ENCODE data around the gene SP100.

SP100 gene

GRCh38 chr2:230564805-230565779 lies 149.1 kb downstream of the SP100 start:
- no peak overlapping the region for H3K27ac ChIP-seq
- TF ChIP-seq CTCF (conservative IDR thresholded peaks at IDR 0.05) = no peak

- TF ChIP-seq CTCF (conservative IDR thresholded peaks at IDR 0.05) = no peak
- H3K27ac ChIP-seq = no peak overlapping the region
Measured at GRCh38 chr2:230569298-230569697, 153.3 kb downstream of the SP100 start.

DNA sequence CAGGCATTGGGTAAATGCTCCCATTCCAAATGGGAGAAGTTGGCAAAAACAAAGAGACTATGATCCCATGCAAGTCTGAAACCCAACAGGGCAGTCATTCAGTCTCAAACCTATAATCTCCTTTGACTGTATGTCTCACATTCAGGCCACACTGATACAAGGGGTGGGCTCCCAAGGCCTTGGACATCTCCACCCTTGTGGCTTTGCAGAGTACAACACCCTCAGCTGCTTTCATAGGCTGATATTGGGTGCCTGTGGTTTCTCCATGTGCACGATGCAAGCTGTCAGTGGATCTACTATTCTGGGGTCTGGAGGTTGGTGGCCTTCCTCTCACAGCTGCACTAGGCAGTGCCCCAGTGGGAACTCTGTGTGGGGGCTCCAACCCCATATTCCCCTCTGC lies 155.0 kb downstream of the SP100 start:
- no peak overlapping the region for H3K27ac ChIP-seq
- no peak for TF ChIP-seq CTCF (conservative IDR thresholded peaks at IDR 0.05)

DNA sequence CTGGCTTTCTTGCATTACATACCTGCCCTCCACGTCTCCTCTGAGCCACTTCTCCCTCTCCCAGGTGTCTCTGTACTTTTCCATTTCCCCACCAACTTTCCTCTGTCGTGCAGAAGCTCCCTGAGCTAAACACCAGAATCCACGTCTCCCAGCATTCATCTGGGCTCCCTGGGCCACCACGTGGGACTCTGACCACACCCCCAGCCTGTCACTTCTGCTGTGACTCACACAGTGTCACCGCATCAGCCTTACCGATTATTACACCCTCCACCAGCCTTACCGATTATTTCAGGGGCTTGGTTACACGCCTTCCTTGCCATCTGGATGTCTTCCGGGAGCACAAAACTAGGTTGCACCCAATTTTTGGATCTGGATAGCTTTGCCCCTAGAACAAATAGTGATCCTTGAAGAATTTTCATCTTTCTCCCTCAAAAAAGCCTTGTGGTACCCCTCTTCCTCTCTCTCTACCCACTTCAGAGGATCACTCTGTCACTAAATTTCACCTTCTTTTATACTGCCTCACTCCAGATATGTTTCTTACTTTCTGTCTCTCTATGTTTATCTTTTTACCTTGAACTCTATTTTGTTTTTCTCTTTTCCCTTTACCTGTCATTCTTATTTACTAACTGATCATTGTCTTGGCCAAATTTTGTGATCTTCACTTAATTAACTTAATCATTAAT lies 159.8 kb downstream of the SP100 start:
- no peak for TF ChIP-seq CTCF (conservative IDR thresholded peaks at IDR 0.05)
- H3K27ac ChIP-seq = no peak overlapping the region

DNA sequence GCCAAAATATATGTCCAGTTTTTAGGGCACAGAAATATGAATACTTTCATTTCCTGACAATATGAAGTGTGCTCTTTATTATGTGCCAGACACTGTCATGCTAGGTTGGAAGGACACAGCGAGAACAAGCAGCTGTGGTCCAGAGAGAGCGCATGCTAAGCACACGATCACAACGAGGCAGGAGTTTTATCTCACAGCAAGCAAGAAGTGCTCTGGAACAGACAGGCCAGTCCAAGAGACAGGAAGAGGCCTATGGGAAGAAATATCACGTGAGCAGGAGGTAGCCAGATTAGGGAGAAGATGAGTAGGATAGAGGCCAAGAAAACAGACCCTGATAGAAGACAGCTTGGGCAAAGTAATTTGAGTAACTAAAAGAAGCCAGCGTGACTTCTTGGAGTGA lies 161.1 kb downstream of the SP100 start:
- TF ChIP-seq CTCF (conservative IDR thresholded peaks at IDR 0.05) = no peak

GRCh38 chr2:230578106-230578505 lies 162.1 kb downstream of the SP100 start:
- no peak for TF ChIP-seq CTCF (conservative IDR thresholded peaks at IDR 0.05)
- no peak overlapping the region for H3K27ac ChIP-seq

More for the DNA sequence above, 161.1 kb downstream of the SP100 start:
- H3K27ac ChIP-seq = no peak overlapping the region

DNA sequence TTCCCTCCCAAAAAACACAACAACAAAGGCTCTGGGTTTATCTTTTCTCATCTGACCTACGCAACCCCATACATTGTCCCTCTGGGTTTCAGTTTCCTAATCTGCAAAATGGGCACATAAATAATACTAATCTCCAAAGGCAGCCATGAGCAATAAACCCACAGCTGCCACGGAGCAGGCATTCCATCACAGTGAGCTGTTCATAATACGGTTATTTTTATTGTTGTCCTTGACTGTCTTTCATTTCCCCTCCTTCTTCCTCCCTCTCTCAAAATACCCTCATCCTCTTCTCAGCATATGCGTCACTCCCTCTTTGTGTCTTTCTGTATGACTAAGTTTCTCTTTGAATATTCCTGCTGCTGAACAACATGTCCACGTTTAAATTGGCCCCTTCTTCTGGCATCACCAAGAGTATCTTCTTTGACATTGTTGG lies 166.9 kb downstream of the SP100 start:
- no peak for TF ChIP-seq CTCF (conservative IDR thresholded peaks at IDR 0.05)
- H3K27ac ChIP-seq = no peak overlapping the region

All from VCaP (cell line).